AG09309 (cell line): Measurements from ENCODE around the gene EHBP1.
A peak's percentile ranks its signal among the peaks of the same experiment; 100 is the strongest.

ENCODE experiments used
- DNase-seq: peaks from one replicate; pipeline ENCODE4 v3.0.0-alpha.2; 2010; ENCODE audit warnings: low read depth
- H3K4me3 ChIP-seq: 2 replicates; pipeline ENCODE4 v1.5.1; 2011; ENCODE audit warnings: mild to moderate bottlenecking, low read depth, low read length, moderate library complexity; ENCODE audit not compliant: control insufficient read depth
- CTCF ChIP-seq: IDR thresholded peaks from 2 replicates; pipeline ENCODE4 v1.5.1; 2011; ENCODE audit warnings: mild to moderate bottlenecking, low read depth, low read length, inconsistent platforms; ENCODE audit not compliant: insufficient read depth, control insufficient read depth; ENCODE audit errors: missing control alignments

Gene EHBP1

GRCh38 chr2:62895632-62896009 is 190.1 kb downstream of the EHBP1 start:
- peak; percentile 3 for DNase-seq
- no peak for TF ChIP-seq CTCF
- H3K4me3 ChIP-seq = no peak overlapping the region

DNA sequence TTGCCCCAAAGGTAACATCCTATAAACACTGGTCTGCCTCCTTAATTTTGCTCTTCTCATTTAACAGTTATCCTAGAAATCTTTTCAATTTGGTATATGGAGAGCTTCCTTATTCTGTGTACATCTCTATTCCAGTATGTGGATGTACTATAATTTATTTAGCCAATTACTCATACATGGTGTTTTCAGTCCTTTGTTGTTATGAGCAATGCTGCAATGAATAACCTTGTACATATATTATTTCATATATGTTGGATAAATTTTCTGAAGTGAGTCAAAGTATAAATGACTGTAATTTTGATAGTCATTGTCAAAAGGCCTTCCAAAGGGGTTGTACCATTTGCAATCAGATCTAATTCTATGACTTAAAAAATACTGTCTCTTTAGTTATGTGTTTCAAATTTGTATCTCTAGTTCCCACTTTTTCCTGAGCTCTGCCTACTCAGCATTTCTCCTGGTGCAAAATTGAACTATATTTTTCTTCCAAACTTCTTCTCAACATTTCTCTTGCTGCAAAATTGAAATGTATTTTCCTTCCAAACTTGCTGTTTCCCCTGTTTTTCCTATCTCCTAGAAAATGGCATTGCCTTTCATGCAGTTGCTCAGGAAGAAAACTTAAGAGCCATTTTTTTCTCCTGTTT is 191.8 kb downstream of the EHBP1 start:
- no peak for DNase-seq
- TF ChIP-seq CTCF = no peak

GRCh38 chr2:62904344-62904743 is 198.8 kb downstream of the EHBP1 start:
- no peak for DNase-seq
- no peak for TF ChIP-seq CTCF

More for the DNA sequence above, 191.8 kb downstream of the EHBP1 start:
- no peak overlapping the region for H3K4me3 ChIP-seq

DNA sequence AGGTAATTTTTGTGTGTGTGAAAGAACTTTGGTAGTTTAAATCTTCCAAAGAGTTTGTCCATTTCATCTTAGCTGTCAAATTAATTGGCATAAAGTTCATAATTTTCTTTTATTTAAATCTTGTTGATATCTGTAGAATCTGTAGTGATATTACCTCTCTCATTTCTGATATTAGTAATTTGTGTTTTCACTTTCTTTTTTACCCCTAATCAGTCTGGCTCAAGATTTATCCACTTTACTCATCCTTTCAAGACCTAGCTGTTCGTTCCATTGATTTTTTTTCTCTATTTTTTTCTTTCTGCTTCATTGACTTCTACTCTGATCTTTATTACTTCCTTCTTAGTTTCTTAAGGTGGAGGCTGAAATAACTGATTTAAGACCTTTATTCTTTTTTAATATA is 202.6 kb downstream of the EHBP1 start:
- no peak for TF ChIP-seq CTCF
- no peak for DNase-seq
- no peak overlapping the region for H3K4me3 ChIP-seq

More at GRCh38 chr2:62904344-62904743, 198.8 kb downstream of the EHBP1 start:
- H3K4me3 ChIP-seq = no peak overlapping the region

- DNase-seq = no peak
- no peak overlapping the region for H3K4me3 ChIP-seq
- no peak for TF ChIP-seq CTCF
Measured at GRCh38 chr2:62913311-62913710, 207.8 kb downstream of the EHBP1 start.

DNA sequence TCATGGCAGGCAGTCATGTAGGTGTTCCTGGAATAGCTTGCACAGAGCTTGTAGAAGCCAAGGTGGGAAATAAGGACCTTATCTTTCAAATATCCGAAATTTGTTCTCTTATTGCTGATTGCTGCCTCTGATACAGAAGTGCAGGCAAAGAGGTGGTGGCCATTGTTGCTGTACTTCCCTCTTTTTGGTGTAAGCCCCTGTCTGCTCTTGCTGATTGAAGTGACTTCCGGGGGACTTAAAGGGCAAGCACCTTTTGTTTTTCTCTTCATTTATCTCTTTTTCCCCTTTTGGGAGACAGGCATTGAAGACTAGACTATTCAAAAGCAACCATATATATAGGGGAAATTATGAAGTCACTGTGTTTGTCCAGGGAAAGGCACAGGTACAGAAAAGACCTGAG is 213.5 kb downstream of the EHBP1 start:
- no peak for DNase-seq
- no peak for TF ChIP-seq CTCF
- no peak overlapping the region for H3K4me3 ChIP-seq
